Endothelial cell of umbilical vein (primary cell): ENCODE data around the gene MCM9. TPM values are rescaled to one million over a fixed set of nuclear protein-coding genes. Genes with fewer than 3 reads are reported as not detected.

Experiments
- BruUV-seq: library from RNA; stranded (reverse); fragments of 400-500 nt; replicated peaks from 2 replicates; lab custom pipeline; 2021; lab: Mats Ljungman, UMichigan
- CTCF ChIA-PET: fragments of 300-600, 350-600 bp; sonication (Branson Sonifier 250); formaldehyde crosslinking; loops from one replicate; lab custom pipeline; 2021; ENCODE audit warnings: antibody characterized with exemption, inconsistent platforms; lab: Charles Lee
- POLR2A ChIA-PET: fragments of 300-600, 350-600 bp; sonication (Branson Sonifier 250); formaldehyde crosslinking; loops from one replicate; lab custom pipeline; 2021; ENCODE audit warnings: antibody characterized with exemption, inconsistent platforms; lab: Charles Lee
- DNase-seq: peaks from one replicate; pipeline ENCODE4 v3.0.0-alpha.2; 2011; ENCODE audit warnings: low read depth, low spot score
- FAIRE-seq: peaks from 2 replicates; lab custom pipeline; 2011; peaks lifted over from hg19 to GRCh38; lab: Jason Lieb, UNC
- H2AFZ ChIP-seq: 2 replicates; pipeline ENCODE4 v1.6.0; 2012; ENCODE audit warnings: low read depth, low read length, control low read depth, inconsistent platforms
- H3K27ac ChIP-seq: 2 replicates; pipeline ENCODE4 v1.5.1; 2011; ENCODE audit warnings: low read depth, mild to moderate bottlenecking, control low read depth, low read length, moderate library complexity; ENCODE audit not compliant: insufficient read depth
- H3K27me3 ChIP-seq, 2 experiments: 2 replicates each; pipeline versions ENCODE4 v1.6.0 to v1.6.1; 2011; ENCODE audit warnings: low read length in 2 of 2, mixed read lengths in 1 of 2; ENCODE audit not compliant: control insufficient read depth in 2 of 2, insufficient read depth in 2 of 2
- H3K36me3 ChIP-seq, 2 experiments: 2 replicates in 1 of 2; 3 replicates in 1 of 2; pipeline ENCODE4 v1.5.1; 2011; ENCODE audit warnings: low read length in 2 of 2, mild to moderate bottlenecking in 1 of 2, moderate library complexity in 1 of 2; ENCODE audit not compliant: control insufficient read depth in 2 of 2, insufficient read depth in 2 of 2; ENCODE audit errors: extremely low read depth in 1 of 2
- H3K4me1 ChIP-seq: 3 replicates; pipeline ENCODE4 v1.5.1; 2011; ENCODE audit warnings: mild to moderate bottlenecking, low read length; ENCODE audit not compliant: control insufficient read depth, insufficient read depth; ENCODE audit errors: extremely low read depth
- H3K4me2 ChIP-seq: 2 replicates; pipeline ENCODE4 v1.6.1; 2011; ENCODE audit warnings: low read length, control low read depth, mixed read lengths; ENCODE audit not compliant: insufficient read depth
- H3K4me3 ChIP-seq, 3 experiments: fragments of 200-600 bp in 1 of 3; sonication (generic), shearing (Covaris generic) in 1 of 3; replicated peaks in 1 of 3; 2 replicates each; pipeline ENCODE4 v1.5.1; 2011 to 2016; ENCODE audit warnings: control low read depth in 3 of 3, low read length in 3 of 3, mild to moderate bottlenecking in 2 of 3, inconsistent platforms in 1 of 3, low read depth in 1 of 3, moderate library complexity in 1 of 3; ENCODE audit not compliant: insufficient read depth in 1 of 3
- H3K79me2 ChIP-seq: 2 replicates; pipeline ENCODE4 v1.6.0; 2012; ENCODE audit warnings: low read length, inconsistent platforms; ENCODE audit not compliant: control insufficient read depth, insufficient read depth
- H3K9ac ChIP-seq: replicated peaks from 2 replicates; pipeline ENCODE3; 2011; ENCODE audit warnings: low read length, control low read depth; ENCODE audit not compliant: insufficient read depth; ENCODE audit errors: extremely low read depth
- H3K9me1 ChIP-seq: replicated peaks from 3 replicates; pipeline ENCODE4 v1.6.0; 2011; ENCODE audit warnings: mild to moderate bottlenecking, low read length; ENCODE audit not compliant: control insufficient read depth, insufficient read depth; ENCODE audit errors: extremely low read depth
- H3K9me3 ChIP-seq: replicated peaks from 2 replicates; pipeline ENCODE4 v1.5.1; 2012; ENCODE audit warnings: low read length, inconsistent platforms; ENCODE audit not compliant: control insufficient read depth, insufficient read depth
- H4K20me1 ChIP-seq: replicated peaks from 2 replicates; pipeline ENCODE3; 2011; ENCODE audit warnings: mild to moderate bottlenecking, low read length; ENCODE audit not compliant: control insufficient read depth, insufficient read depth; ENCODE audit errors: extremely low read depth
- EZH2 ChIP-seq: IDR thresholded peaks from 2 replicates; pipeline ENCODE4 v1.6.1; 2012; ENCODE audit warnings: borderline replicate concordance, low read depth, mild to moderate bottlenecking, moderate library complexity, low read length, inconsistent platforms; ENCODE audit not compliant: severe bottlenecking
- FOS ChIP-seq: IDR thresholded peaks from 2 replicates; pipeline ENCODE4 v1.6.1; 2011; ENCODE audit warnings: mild to moderate bottlenecking, low read length, moderate library complexity, borderline replicate concordance; ENCODE audit not compliant: insufficient read depth
- GATA2 ChIP-seq: IDR thresholded peaks from 2 replicates; pipeline ENCODE4 v1.7.0; 2011; ENCODE audit warnings: low read depth, mild to moderate bottlenecking, moderate library complexity, mixed read lengths, low read length; ENCODE audit not compliant: insufficient read length, insufficient read depth
- JUN ChIP-seq: IDR thresholded peaks from 2 replicates; pipeline ENCODE4 v1.6.1; 2011; ENCODE audit warnings: borderline replicate concordance, low read depth; ENCODE audit not compliant: insufficient read length, insufficient read depth
- MYC ChIP-seq: IDR thresholded peaks from one replicate; pipeline ENCODE4 v1.6.1; 2011; ENCODE audit warnings: mild to moderate bottlenecking, low read depth, low read length
- POLR2A ChIP-seq: IDR thresholded peaks from 2 replicates; pipeline ENCODE4 v1.6.1; 2012; ENCODE audit warnings: low read depth, mild to moderate bottlenecking, control low read depth, low read length
- POLR2AphosphoS5 ChIP-seq: IDR thresholded peaks from 2 replicates; pipeline ENCODE4 v1.6.1; 2012; ENCODE audit warnings: low read depth, mild to moderate bottlenecking, control low read depth, low read length, moderate library complexity; ENCODE audit not compliant: insufficient read depth
- dilution Hi-C: fragments of 300-500 bp; cut with MboI; formaldehyde crosslinking; loops from one replicate; pipeline ENCODE4 v1.15.0; 2019; ENCODE audit warnings: low sequenced_read_pairs; ENCODE audit not compliant: extremely low pct_ligation_motif_present
- intact Hi-C: fragments of 100-400 bp; cut with micrococcal nuclease; formaldehyde crosslinking; loops from one replicate; pipeline ENCODE4 v1.10.0; 2022
- polyA plus RNA-seq, 4 experiments: library from polyadenylated mRNA; depleted of rRNA in 3 of 4; stranded (reverse) in 3 of 4; unstranded in 1 of 4; fragments of >200 nt; gene quantifications; 2 replicates each; pipeline versions ENCODE4 v1.2.1 to v1.2.3, GENCODE V29; 2011 to 2012; ENCODE audit warnings: missing spikeins in 1 of 4
- total RNA-seq: library from RNA; stranded (reverse); gene quantifications from 2 replicates; pipeline ENCODE4 v1.2.3, GENCODE V29; 2021
- TF ChIP-seq, protein P1 (sequence below): IDR thresholded peaks from 2 replicates; pipeline ENCODE4 v1.6.1; 2011; ENCODE audit not compliant: insufficient read depth, insufficient read length
- TF ChIP-seq, protein P2 (sequence below), 2 donors: IDR thresholded peaks; 1 replicate in 1 of 2; 2 replicates in 1 of 2; pipeline ENCODE4 v1.5.1; 2011; ENCODE audit warnings: low read length in 2 of 2, mild to moderate bottlenecking in 2 of 2, moderate library complexity in 2 of 2, control low read depth in 1 of 2, inconsistent platforms in 1 of 2, low read depth in 1 of 2; ENCODE audit not compliant: insufficient read depth in 1 of 2; ENCODE audit errors: extremely low read depth in 1 of 2

Gene MCM9
- total and polyA plus RNA-seq, 2 donors (not counting 3 experiments of a cell fraction or from before 2014, with no cell fraction given): 2.0 to 14.1 TPM

DNA sequence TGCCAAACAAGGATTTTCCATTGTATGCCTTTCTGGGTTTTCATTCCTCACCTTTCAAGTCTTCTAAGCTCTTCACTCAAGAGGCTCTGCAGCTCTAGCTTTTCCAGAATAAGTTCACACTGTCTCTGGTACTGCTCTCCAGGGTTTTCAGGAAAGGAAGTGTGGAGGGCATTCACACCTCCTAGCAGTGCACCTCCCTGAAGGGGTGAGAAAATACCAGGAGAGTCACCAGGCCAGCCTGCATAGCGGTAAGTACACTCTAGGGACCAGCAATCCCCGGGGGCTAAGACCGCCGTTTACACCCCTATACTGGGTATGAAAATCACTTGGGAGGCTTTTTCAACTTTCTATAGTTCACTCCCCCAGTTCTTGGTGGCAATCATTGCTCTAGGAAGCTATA is 108.9 kb downstream of the MCM9 start:
- Histone ChIP-seq H3K9ac (no peak overlapping the region), H3K4me2 (no peak overlapping the region), H3K4me1 (no peaks in the 10 kb centered on the region), H3K27ac (no peak overlapping the region), H4K20me1 (no peaks in the 10 kb centered on the region), H2AFZ (no peak overlapping the region), H3K9me3 (no peaks in the 10 kb centered on the region), H3K36me3 (peaks cover 4% of the 10 kb centered on the region in 2 experiments), H3K27me3 (no peaks in the 10 kb centered on the region), H3K4me3 (no peak overlapping the region), H3K79me2 (no peaks in the 10 kb centered on the region), H3K9me1 (no peaks in the 10 kb centered on the region)
- no TSS peak for BruUV-seq
- ChIA-PET POLR2A (no interaction called here), CTCF (interaction anchor here (1.3 kb wide), 1 partner anchor 28 kb away, joined by 3 read pairs; no protein-coding TSS in a partner anchor)
- intact Hi-C loops: no loop called here
- dilution Hi-C loops: no loop called here
- DNase-seq (no peak), FAIRE-seq (no peak)
- TF ChIP-seq FOS (no peak), EZH2 (no peak), JUN (no peak), POLR2AphosphoS5 (no peak), POLR2A (no peak), MYC (no peak)

DNA sequence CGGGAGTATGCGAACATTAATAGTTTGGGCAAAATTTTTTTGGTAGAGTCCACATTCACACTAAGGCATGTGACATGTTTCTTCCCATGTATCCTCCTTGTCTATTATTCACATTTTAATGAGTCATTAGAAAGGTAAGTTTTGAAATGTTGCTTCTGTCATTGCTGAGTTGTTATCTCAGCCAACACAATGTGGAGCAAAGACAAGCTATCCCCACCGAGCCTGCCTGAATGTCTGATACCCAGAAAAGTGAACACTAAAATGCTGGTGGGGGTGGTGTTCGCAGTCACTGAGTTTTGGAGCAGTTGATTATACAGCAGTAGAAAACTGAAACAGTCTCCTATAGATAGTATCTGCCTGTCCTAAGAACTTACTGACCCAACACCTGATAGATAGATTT is 109.3 kb downstream of the MCM9 start:
- H3K4me3 ChIP-seq: no peak overlapping the region
- dilution Hi-C loops: no loop called here
- ChIA-PET CTCF (no interaction called here), POLR2A (no interaction called here)
- FAIRE-seq: no peak
- no TSS peak for BruUV-seq
- TF ChIP-seq EZH2: no peak
- TF ChIP-seq, protein P1, sequence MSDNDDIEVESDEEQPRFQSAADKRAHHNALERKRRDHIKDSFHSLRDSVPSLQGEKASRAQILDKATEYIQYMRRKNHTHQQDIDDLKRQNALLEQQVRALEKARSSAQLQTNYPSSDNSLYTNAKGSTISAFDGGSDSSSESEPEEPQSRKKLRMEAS: no peak
- no peak for TF ChIP-seq POLR2AphosphoS5
- TF ChIP-seq MYC: no peak
- TF ChIP-seq POLR2A: no peak
- TF ChIP-seq, protein P2, sequence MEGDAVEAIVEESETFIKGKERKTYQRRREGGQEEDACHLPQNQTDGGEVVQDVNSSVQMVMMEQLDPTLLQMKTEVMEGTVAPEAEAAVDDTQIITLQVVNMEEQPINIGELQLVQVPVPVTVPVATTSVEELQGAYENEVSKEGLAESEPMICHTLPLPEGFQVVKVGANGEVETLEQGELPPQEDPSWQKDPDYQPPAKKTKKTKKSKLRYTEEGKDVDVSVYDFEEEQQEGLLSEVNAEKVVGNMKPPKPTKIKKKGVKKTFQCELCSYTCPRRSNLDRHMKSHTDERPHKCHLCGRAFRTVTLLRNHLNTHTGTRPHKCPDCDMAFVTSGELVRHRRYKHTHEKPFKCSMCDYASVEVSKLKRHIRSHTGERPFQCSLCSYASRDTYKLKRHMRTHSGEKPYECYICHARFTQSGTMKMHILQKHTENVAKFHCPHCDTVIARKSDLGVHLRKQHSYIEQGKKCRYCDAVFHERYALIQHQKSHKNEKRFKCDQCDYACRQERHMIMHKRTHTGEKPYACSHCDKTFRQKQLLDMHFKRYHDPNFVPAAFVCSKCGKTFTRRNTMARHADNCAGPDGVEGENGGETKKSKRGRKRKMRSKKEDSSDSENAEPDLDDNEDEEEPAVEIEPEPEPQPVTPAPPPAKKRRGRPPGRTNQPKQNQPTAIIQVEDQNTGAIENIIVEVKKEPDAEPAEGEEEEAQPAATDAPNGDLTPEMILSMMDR (IDR thresholded peaks at IDR 0.05; ENCODE audit: extremely low read depth in 1 of 2, insufficient read depth in 1 of 2, low read depth in 1 of 2, low read length in 2 of 2): no peak
- TF ChIP-seq JUN: no peak
- TF ChIP-seq GATA2: no peak
- no peak for TF ChIP-seq FOS
- no peaks in the 10 kb centered on the region for H4K20me1 ChIP-seq
- no peaks in the 10 kb centered on the region for H3K4me1 ChIP-seq
- intact Hi-C loops: no loop called here
- no peaks in the 10 kb centered on the region for H3K79me2 ChIP-seq
- H3K9me1 ChIP-seq: no peaks in the 10 kb centered on the region
- H3K4me2 ChIP-seq: no peak overlapping the region
- H3K9ac ChIP-seq: no peak overlapping the region
- no peaks in the 10 kb centered on the region for H3K27me3 ChIP-seq
- DNase-seq: no peak
- peaks cover 4% of the 10 kb centered on the region in 2 experiments for H3K36me3 ChIP-seq
- H3K27ac ChIP-seq: no peak overlapping the region
- no peak overlapping the region for H2AFZ ChIP-seq
- no peaks in the 10 kb centered on the region for H3K9me3 ChIP-seq
